ENCODE measurements around the gene RAD51B. TPM values are rescaled to one million over a fixed set of nuclear protein-coding genes. Genes with fewer than 3 reads are reported as not detected.
"Not testable (repeated sequence)": the region's sequence is repeated elsewhere in the genome, so short reads cannot be mapped to it uniquely, and the experiment has no call there.

Gene RAD51B
- total RNA-seq, 4 donors from 2014 or later, result 14.0 to 16.4 (median 14.8) TPM

DNA sequence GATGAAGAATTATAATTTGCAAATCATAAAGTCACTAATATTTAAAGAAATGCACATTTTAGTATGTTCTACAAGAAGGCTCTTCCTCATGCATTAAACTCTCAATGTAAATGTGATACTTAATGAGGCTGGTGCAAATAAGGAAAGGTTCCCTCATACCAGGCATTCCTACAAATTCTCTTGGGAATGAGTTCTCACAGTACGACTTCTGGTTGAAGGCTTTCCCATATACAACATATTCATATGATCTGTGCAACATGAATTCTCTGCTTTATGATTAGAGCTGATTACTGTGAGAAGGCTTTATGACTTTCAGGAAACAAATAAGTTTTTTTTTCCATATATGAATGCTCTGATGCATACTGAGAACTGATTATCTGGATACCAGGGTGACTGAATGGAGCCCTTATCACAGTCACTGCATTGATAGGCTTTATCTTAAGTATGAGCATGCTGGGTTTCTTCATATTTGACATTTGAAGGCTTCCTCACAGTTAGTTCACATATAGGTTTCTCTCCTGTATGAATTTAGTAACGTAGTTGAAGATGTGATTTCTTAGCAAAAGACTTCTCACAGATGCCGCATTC is 293.9 kb downstream of the RAD51B start:
- intact Hi-C loops (cut with DNase I), result no loop called here
- Histone ChIP-seq H3K9me3 (no peaks in the 10 kb centered on the region), H3K27ac (no peak overlapping the region), H3K36me3 (no peaks in the 10 kb centered on the region), H3K27me3 (no peaks in the 10 kb centered on the region), H3K4me1 (peaks cover 0 to 10% of the 10 kb centered on the region in 2 donors), H3K4me3 (replicated peaks in 1 of 3) (no peak overlapping the region)
- DNase-seq, result no peak
- TF ChIP-seq, protein P1, sequence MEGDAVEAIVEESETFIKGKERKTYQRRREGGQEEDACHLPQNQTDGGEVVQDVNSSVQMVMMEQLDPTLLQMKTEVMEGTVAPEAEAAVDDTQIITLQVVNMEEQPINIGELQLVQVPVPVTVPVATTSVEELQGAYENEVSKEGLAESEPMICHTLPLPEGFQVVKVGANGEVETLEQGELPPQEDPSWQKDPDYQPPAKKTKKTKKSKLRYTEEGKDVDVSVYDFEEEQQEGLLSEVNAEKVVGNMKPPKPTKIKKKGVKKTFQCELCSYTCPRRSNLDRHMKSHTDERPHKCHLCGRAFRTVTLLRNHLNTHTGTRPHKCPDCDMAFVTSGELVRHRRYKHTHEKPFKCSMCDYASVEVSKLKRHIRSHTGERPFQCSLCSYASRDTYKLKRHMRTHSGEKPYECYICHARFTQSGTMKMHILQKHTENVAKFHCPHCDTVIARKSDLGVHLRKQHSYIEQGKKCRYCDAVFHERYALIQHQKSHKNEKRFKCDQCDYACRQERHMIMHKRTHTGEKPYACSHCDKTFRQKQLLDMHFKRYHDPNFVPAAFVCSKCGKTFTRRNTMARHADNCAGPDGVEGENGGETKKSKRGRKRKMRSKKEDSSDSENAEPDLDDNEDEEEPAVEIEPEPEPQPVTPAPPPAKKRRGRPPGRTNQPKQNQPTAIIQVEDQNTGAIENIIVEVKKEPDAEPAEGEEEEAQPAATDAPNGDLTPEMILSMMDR (IDR thresholded peaks at IDR 0.05), result no peak
- no peak for TF ChIP-seq POLR2A (IDR thresholded peaks at IDR 0.05)
- WGBS, 2 donors, result 93 to 96% methylated on average over 3 of the region's 3 CpGs

DNA sequence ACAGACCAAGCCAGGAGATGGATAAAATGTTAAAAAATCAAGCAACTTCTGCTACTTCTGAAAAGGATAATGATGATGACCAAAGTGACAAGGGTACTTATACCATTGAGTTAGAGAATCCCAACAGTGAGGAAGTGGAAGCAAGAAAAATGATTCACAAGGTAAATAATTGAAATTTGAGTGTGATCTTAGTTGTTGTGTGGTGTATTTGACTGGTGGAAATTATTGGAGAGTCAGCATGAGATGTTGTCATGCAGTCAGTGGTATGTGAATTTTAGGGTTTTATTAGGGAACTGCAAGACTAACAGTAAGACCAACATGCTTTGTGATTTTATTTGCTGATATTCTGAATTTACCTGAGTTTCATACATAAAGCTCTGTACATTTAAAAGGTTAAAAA is 296.4 kb downstream of the RAD51B start:
- H3K4me1 ChIP-seq; intact Hi-C loops (cut with DNase I); H3K27me3 ChIP-seq; DNase-seq; H3K27ac ChIP-seq; H3K9me3 ChIP-seq; H3K4me3 ChIP-seq (replicated peaks in 1 of 3); H3K36me3 ChIP-seq: not testable (repeated sequence)

DNA sequence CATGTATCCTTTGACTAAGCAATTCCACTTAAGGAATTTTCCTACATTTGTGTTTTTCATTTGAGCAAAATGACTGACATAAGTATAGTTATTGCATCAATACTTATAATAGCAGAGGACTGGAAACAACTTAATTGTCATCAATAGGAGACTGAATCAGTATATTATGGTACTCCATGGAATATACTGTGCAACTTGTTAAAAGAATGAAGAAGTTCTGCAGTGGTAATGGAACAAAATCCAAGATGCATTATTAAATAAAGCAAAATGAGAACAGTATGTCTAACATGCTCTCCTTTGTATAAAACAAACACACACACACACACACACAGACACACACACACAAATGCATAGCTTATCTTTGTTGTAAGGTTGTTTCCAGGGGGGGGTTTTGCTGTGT is 303.1 kb downstream of the RAD51B start:
- Histone ChIP-seq H3K9me3 (no peaks in the 10 kb centered on the region), H3K27me3 (no peaks in the 10 kb centered on the region), H3K4me1 (peaks cover 10 to 14% of the 10 kb centered on the region in 2 donors), H3K4me3 (replicated peaks in 1 of 3) (no peak overlapping the region), H3K36me3 (no peaks in the 10 kb centered on the region), H3K27ac (no peak overlapping the region)
- no peak for TF ChIP-seq POLR2A (IDR thresholded peaks at IDR 0.05)
- TF ChIP-seq, protein P1 (IDR thresholded peaks at IDR 0.05), result no peak
- intact Hi-C loops (cut with DNase I), result no loop called here
- DNase-seq, result no peak

GRCh38 chr14:68124050-68124449 is 304.5 kb downstream of the RAD51B start:
- WGBS, 2 donors, result 94 to 98% methylated on average over 2 of the region's 2 CpGs
- Histone ChIP-seq H3K4me1 (peaks cover 10 to 14% of the 10 kb centered on the region in 2 donors), H3K4me3 (replicated peaks in 1 of 3) (no peak overlapping the region), H3K27me3 (no peaks in the 10 kb centered on the region), H3K36me3 (no peaks in the 10 kb centered on the region), H3K9me3 (no peaks in the 10 kb centered on the region), H3K27ac (no peak overlapping the region)
- intact Hi-C loops (cut with DNase I), result no loop called here
- TF ChIP-seq, protein P1 (IDR thresholded peaks at IDR 0.05), result no peak
- no peak for TF ChIP-seq POLR2A (IDR thresholded peaks at IDR 0.05)
- no peak for DNase-seq

DNA sequence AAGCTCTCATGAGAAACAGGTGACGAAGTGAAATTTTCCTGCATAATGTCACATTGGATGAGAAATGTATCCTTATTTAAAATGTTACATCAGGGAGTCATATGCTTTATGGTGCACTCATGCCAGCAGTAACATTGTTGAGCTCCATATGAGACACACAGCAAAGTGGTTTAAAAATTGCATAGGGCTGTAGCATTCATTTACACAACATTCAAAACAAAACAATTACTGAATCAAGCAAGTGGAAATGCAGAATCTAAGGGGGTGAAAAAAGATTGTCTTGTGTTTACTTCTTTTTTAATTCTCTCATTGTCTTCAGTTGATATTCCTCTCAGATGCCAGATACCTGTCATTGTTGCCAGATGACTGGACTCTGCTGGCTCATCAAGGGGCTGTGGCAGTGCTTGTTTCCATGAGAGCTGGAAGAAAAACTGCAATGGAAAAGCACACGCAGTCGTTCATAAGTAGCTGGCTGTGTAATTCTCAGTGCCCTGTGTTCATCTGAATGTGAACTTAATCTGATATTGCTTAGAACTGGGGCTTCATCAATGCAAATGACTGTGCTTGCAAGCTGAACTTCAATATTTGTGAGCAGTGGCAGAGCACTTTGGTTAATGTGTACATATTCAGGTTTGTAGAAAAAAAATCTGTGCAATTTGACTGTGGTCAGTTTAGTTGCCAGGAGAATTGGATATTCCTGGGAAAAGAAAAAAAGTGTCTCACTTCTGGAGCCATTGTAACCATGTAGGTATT is 305.6 kb downstream of the RAD51B start:
- TF ChIP-seq, protein P1 (IDR thresholded peaks at IDR 0.05), result no peak
- TF ChIP-seq POLR2A (IDR thresholded peaks at IDR 0.05), result no peak
- peak overlapping the region in 2 of 3 donors; percentile 8 to 26 for H3K27ac ChIP-seq
- 45 to 47% methylated on average over 3 of the region's 3 CpGs for WGBS, 2 donors

More for the DNA sequence above, 305.6 kb downstream of the RAD51B start:
- Histone ChIP-seq H3K27me3 (no peaks in the 10 kb centered on the region), H3K4me1 (peaks cover 10 to 14% of the 10 kb centered on the region in 2 donors), H3K9me3 (no peaks in the 10 kb centered on the region), H3K36me3 (no peaks in the 10 kb centered on the region), H3K4me3 (replicated peaks in 1 of 3) (no peak overlapping the region)
- DNase-seq, result peak; percentile 22 to 46
- intact Hi-C loops (cut with DNase I), result no loop called here

All from thyroid gland (tissue), 4 donors.